ENCODE data around the gene VAV3.

The VAV3 gene

GRCh38 chr1:107789817-107790524 is 175.0 kb downstream of the VAV3 start:
- H3K4me3 ChIP-seq (replicated peaks; ENCODE audit: low read depth, low read length) = no peak overlapping the region
- DNase-seq (ENCODE audit: extremely low read depth, low read depth) = no peak
- TF ChIP-seq, protein P1, sequence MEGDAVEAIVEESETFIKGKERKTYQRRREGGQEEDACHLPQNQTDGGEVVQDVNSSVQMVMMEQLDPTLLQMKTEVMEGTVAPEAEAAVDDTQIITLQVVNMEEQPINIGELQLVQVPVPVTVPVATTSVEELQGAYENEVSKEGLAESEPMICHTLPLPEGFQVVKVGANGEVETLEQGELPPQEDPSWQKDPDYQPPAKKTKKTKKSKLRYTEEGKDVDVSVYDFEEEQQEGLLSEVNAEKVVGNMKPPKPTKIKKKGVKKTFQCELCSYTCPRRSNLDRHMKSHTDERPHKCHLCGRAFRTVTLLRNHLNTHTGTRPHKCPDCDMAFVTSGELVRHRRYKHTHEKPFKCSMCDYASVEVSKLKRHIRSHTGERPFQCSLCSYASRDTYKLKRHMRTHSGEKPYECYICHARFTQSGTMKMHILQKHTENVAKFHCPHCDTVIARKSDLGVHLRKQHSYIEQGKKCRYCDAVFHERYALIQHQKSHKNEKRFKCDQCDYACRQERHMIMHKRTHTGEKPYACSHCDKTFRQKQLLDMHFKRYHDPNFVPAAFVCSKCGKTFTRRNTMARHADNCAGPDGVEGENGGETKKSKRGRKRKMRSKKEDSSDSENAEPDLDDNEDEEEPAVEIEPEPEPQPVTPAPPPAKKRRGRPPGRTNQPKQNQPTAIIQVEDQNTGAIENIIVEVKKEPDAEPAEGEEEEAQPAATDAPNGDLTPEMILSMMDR (IDR thresholded peaks at IDR 0.05; ENCODE audit: low read depth, low read length, missing control alignments) = no peak

DNA sequence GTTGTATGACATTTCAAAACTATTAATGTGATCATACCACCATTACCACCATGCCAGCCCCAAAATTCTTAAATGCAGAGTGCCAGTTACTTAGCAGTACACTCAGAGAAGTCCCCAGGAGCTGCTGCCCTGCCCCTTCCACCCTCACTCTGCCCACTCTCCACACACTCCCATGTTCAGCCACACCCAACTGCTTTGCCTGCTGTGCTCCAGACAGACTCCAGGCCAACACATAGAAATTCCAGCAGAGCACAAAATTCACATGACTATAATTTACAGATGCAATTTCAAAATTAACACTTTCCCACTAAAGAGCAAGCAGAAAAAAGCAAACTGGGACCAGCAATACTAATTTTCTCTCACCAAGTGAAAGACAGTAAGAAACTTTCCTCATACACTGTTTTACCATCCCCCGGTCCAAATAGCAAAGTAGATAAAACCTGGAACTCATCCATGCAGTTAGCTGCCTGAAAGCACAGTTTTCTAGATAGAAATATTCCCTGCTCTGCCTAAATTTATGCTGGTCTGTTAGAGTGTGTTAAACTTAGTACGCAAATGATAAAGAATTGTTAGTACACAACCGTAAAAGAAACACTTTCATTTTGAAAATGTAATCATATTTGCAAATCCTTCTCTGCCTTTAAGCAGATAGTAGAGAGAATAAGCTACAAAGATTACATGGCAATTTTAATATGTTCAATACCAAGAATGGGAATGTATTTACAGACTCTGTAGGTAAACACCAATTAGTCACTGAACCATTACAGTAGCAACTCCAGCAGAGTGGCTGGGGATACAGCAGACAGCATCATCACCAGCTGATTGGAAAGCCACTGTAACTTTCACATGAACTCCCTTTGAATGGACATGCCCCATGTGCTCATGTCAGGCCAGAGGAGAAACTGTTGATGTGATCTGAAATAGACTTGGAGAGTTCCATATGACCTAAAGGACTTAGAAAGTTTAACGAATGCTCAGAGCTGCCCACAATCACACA is 176.5 kb downstream of the VAV3 start:
- DNase-seq (ENCODE audit: extremely low read depth, low read depth) = no peak

DNA sequence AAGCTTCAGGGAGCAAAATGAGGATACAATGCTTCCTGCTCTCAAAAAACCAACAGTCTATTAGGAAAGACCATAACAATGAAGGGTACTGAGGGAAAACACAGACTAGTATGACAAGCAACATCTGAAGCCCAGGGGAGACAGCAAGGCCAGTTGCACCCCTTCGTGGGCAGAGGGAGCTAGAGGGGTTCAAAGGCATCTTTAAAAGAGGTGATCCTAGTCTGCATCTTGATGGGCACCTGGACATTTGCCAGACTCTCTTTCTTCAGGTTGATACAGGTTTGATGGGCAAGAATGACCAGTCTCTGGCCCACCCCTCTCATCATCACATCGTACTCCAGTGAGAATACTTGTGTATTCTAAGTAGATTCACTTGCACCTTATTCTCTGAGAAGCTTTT is 177.7 kb downstream of the VAV3 start:
- TF ChIP-seq, protein P1 (IDR thresholded peaks at IDR 0.05; ENCODE audit: low read depth, low read length, missing control alignments) = no peak
- DNase-seq (ENCODE audit: extremely low read depth, low read depth) = no peak
- H3K4me3 ChIP-seq (replicated peaks; ENCODE audit: low read depth, low read length) = no peak overlapping the region

More for the DNA sequence above, 176.5 kb downstream of the VAV3 start:
- H3K4me3 ChIP-seq (replicated peaks; ENCODE audit: low read depth, low read length) = no peak overlapping the region
- TF ChIP-seq, protein P1 (IDR thresholded peaks at IDR 0.05; ENCODE audit: low read depth, low read length, missing control alignments) = no peak

DNA sequence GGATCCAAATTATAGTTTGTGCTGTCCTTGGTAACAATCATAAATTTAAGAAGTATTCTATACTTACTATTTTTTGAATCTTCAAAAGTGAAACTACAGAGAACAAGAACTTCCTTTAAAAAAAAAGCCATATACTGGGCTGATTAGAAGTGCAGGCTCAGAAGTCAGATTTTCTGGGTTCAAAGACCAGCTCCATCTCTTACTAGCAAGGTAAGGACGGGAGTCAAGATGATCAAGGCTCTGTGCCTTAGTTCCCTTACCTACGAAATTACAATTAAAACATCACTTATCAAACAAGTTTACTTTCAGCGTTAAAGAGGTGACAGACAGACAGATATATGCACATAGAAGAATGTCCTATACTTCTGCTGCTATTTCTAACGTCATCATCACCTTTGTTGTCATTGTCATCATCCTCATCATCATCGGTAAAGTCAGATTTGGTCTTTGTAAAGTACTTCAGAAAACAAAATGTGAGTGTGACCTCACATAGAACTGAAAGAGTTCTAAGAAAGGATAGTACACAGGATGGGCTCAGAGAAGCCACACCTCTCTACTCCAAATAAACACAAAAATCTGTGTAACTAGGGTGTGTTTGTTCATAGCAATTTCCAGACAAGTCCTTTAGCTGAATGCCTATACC is 178.7 kb downstream of the VAV3 start:
- H3K4me3 ChIP-seq (replicated peaks; ENCODE audit: low read depth, low read length) = no peak overlapping the region
- TF ChIP-seq, protein P1 (IDR thresholded peaks at IDR 0.05; ENCODE audit: low read depth, low read length, missing control alignments) = no peak

GRCh38 chr1:107785496-107786202 is 179.3 kb downstream of the VAV3 start:
- DNase-seq (ENCODE audit: extremely low read depth, low read depth) = no peak
- H3K4me3 ChIP-seq (replicated peaks; ENCODE audit: low read depth, low read length) = no peak overlapping the region
- TF ChIP-seq, protein P1 (IDR thresholded peaks at IDR 0.05; ENCODE audit: low read depth, low read length, missing control alignments) = no peak

More for the DNA sequence above, 178.7 kb downstream of the VAV3 start:
- no peak for DNase-seq (ENCODE audit: extremely low read depth, low read depth)

Measured in HFF-Myc (cell line).